ENCODE data around the gene SIX1. TPM values are rescaled to one million over a fixed set of nuclear protein-coding genes. Genes with fewer than 3 reads are reported as not detected.

SIX1 gene
- total and polyA plus RNA-seq, 2 experiments from 2014 or later: 11.4 to 11.7 TPM

GRCh38 chr14:60661721-60662120 lies 12.4 kb upstream of the SIX1 start:
- no peaks in the 10 kb centered on the region for H3K9me3 ChIP-seq (ENCODE audit: low read depth)
- in situ Hi-C loops (cut with MboI): no loop called here
- no peak overlapping the region for H3K4me3 ChIP-seq
- peaks cover 6% of the 10 kb centered on the region; the same call in 1 of the 2 replicates for H3K4me1 ChIP-seq (ENCODE audit: insufficient read depth)
- no peaks in the 10 kb centered on the region for H3K27me3 ChIP-seq (replicated peaks; ENCODE audit: insufficient read depth)
- H3K4me2 ChIP-seq (ENCODE audit: unreplicated experiment): no peak overlapping the region
- H3K9ac ChIP-seq: no peak overlapping the region
- H3K9me2 ChIP-seq (ENCODE audit: insufficient read depth): no peaks in the 10 kb centered on the region
- no peaks in the 10 kb centered on the region for H3F3A ChIP-seq (ENCODE audit: insufficient read depth)
- no peak for DNase-seq
- H4K20me1 ChIP-seq (ENCODE audit: insufficient read depth): no peaks in the 10 kb centered on the region
- H3K79me2 ChIP-seq (ENCODE audit: insufficient read depth): no peaks in the 10 kb centered on the region
- no peak for TF ChIP-seq EZH2phosphoT487 (IDR thresholded peaks at IDR 0.05; ENCODE audit: insufficient read depth, low read depth)
- no peak for TF ChIP-seq EZH2 (IDR thresholded peaks at IDR 0.05; ENCODE audit: insufficient read depth, poor library complexity, severe bottlenecking)
- H3K27ac ChIP-seq: no peak overlapping the region
- H2AFZ ChIP-seq: no peak overlapping the region
- H3K36me3 ChIP-seq (ENCODE audit: low read depth): no peaks in the 10 kb centered on the region
- 71 to 90% methylated on average over 1 of the region's 1 CpG for WGBS, 2 experiments (ENCODE audit: low coverage in 1 of 2, low lambda C conversion rate in 2 of 2, missing lambda C conversion rate in 2 of 2)

GRCh38 chr14:60658909-60659585 lies 9.8 kb upstream of the SIX1 start:
- in situ Hi-C loops (cut with MboI): no loop called here
- 76 to 79% methylated on average over 4 of the region's 4 CpGs for WGBS, 2 experiments (ENCODE audit: low coverage in 1 of 2, low lambda C conversion rate in 2 of 2, missing lambda C conversion rate in 2 of 2)
- no peaks in the 10 kb centered on the region for H3K27me3 ChIP-seq (replicated peaks; ENCODE audit: insufficient read depth)
- TF ChIP-seq EZH2phosphoT487 (IDR thresholded peaks at IDR 0.05; ENCODE audit: insufficient read depth, low read depth) (no peak), EZH2 (IDR thresholded peaks at IDR 0.05; ENCODE audit: insufficient read depth, poor library complexity, severe bottlenecking) (no peak)
- H3K79me2 ChIP-seq (ENCODE audit: insufficient read depth): no peaks in the 10 kb centered on the region
- no peak overlapping the region for H3K27ac ChIP-seq
- no peaks in the 10 kb centered on the region for H3K9me2 ChIP-seq (ENCODE audit: insufficient read depth)
- peaks cover 13% of the 10 kb centered on the region for H3K4me1 ChIP-seq (ENCODE audit: insufficient read depth)
- H3K9me3 ChIP-seq (ENCODE audit: low read depth): no peaks in the 10 kb centered on the region
- no peak overlapping the region for H3K9ac ChIP-seq
- no peaks in the 10 kb centered on the region for H3K36me3 ChIP-seq (ENCODE audit: low read depth)
- H3K4me3 ChIP-seq: no peak overlapping the region
- no peak overlapping the region for H3K4me2 ChIP-seq (ENCODE audit: unreplicated experiment)
- peaks cover 12% of the 10 kb centered on the region for H3F3A ChIP-seq (ENCODE audit: insufficient read depth)
- no peak for DNase-seq
- no peaks in the 10 kb centered on the region for H4K20me1 ChIP-seq (ENCODE audit: insufficient read depth)
- no peak overlapping the region for H2AFZ ChIP-seq

GRCh38 chr14:60658211-60658690 lies 9.0 kb upstream of the SIX1 start:
- in situ Hi-C loops (cut with MboI): no loop called here
- H2AFZ ChIP-seq: peak overlapping the region; percentile 96; the same call in 1 of the 2 replicates

GRCh38 chr14:60657456-60658210 lies 8.4 kb upstream of the SIX1 start:
- H2AFZ ChIP-seq: peak overlapping the region; percentile 96
- no peak for DNase-seq
- H3K27me3 ChIP-seq (replicated peaks; ENCODE audit: insufficient read depth): peaks cover 8% of the 10 kb centered on the region
- peak overlapping the region; percentile 90 for H3K4me2 ChIP-seq (ENCODE audit: unreplicated experiment)
- peaks cover 18% of the 10 kb centered on the region for H3K4me1 ChIP-seq (ENCODE audit: insufficient read depth)
- no peaks in the 10 kb centered on the region for H3K79me2 ChIP-seq (ENCODE audit: insufficient read depth)
- WGBS, 2 experiments (ENCODE audit: low coverage in 1 of 2, low lambda C conversion rate in 2 of 2, missing lambda C conversion rate in 2 of 2): 14 to 17% methylated on average over 44 to 47 of the region's 47 CpGs
- peak overlapping the region; percentile 44 for H3K27ac ChIP-seq
- in situ Hi-C loops (cut with MboI): no loop called here
- H3K36me3 ChIP-seq (ENCODE audit: low read depth): no peaks in the 10 kb centered on the region
- H4K20me1 ChIP-seq (ENCODE audit: insufficient read depth): no peaks in the 10 kb centered on the region
- TF ChIP-seq EZH2phosphoT487 (IDR thresholded peaks at IDR 0.05; ENCODE audit: insufficient read depth, low read depth) (no peak), EZH2 (IDR thresholded peaks at IDR 0.05; ENCODE audit: insufficient read depth, poor library complexity, severe bottlenecking) (no peak)
- peak overlapping the region; percentile 87 for H3K4me3 ChIP-seq
- H3K9me2 ChIP-seq (ENCODE audit: insufficient read depth): no peaks in the 10 kb centered on the region
- H3K9me3 ChIP-seq (ENCODE audit: low read depth): no peaks in the 10 kb centered on the region
- peaks cover 16% of the 10 kb centered on the region for H3F3A ChIP-seq (ENCODE audit: insufficient read depth)
- H3K9ac ChIP-seq: peak overlapping the region; percentile 85

More at GRCh38 chr14:60658211-60658690, 9.0 kb upstream of the SIX1 start:
- Histone ChIP-seq H3K4me1 (ENCODE audit: insufficient read depth) (peaks cover 18% of the 10 kb centered on the region), H3K27me3 (replicated peaks; ENCODE audit: insufficient read depth) (peaks cover 1% of the 10 kb centered on the region), H3K4me3 (peak overlapping the region; percentile 87), H3F3A (ENCODE audit: insufficient read depth) (peaks cover 16% of the 10 kb centered on the region), H3K36me3 (ENCODE audit: low read depth) (no peaks in the 10 kb centered on the region), H3K9ac (no peak overlapping the region; the same call in 1 of the 2 replicates), H4K20me1 (ENCODE audit: insufficient read depth) (no peaks in the 10 kb centered on the region), H3K79me2 (ENCODE audit: insufficient read depth) (no peaks in the 10 kb centered on the region), H3K9me2 (ENCODE audit: insufficient read depth) (no peaks in the 10 kb centered on the region), H3K27ac (no peak overlapping the region), H3K9me3 (ENCODE audit: low read depth) (no peaks in the 10 kb centered on the region), H3K4me2 (ENCODE audit: unreplicated experiment) (peak overlapping the region; percentile 90)
- TF ChIP-seq EZH2phosphoT487 (IDR thresholded peaks at IDR 0.05; ENCODE audit: insufficient read depth, low read depth) (no peak), EZH2 (IDR thresholded peaks at IDR 0.05; ENCODE audit: insufficient read depth, poor library complexity, severe bottlenecking) (no peak)
- no peak for DNase-seq
- WGBS, 2 experiments (ENCODE audit: low coverage in 1 of 2, low lambda C conversion rate in 2 of 2, missing lambda C conversion rate in 2 of 2): 93% methylated on average over 10 of the region's 10 CpGs
